Natural killer cell (primary cell): ENCODE data around the gene VEPH1. TPM values are rescaled to one million over a fixed set of nuclear protein-coding genes. Genes with fewer than 3 reads are reported as not detected.

Experiments
- ATAC-seq, 3 donors: fragments of 150-1000 bp in 2 of 3; fragments of 200-7000 bp in 1 of 3; cut with Tn5 transposase; 1 replicate in 1 of 3; 2 replicates in 2 of 3; pipeline ENCODE4 v1.10.0; 2021; ENCODE audit warnings: mild to moderate bottlenecking in 2 of 3, moderate library complexity in 2 of 3
- DNase-seq, 2 donors: peaks; one replicate each; pipeline versions ENCODE4 v3.0.0 to v3.0.0-alpha.2; 2013 to 2021; ENCODE audit warnings: mixed read lengths in 1 of 2
- H3K27ac ChIP-seq: one replicate; pipeline ENCODE4 v1.5.1; 2013; ENCODE audit warnings: mild to moderate bottlenecking, low read length
- H3K27me3 ChIP-seq: one replicate; pipeline ENCODE4 v1.6.1; 2013; ENCODE audit warnings: low read length; ENCODE audit not compliant: control insufficient read depth, insufficient read depth
- H3K36me3 ChIP-seq: one replicate; pipeline ENCODE4 v1.6.1; 2013; ENCODE audit warnings: low read length; ENCODE audit not compliant: control insufficient read depth, insufficient read depth
- H3K4me1 ChIP-seq: one replicate; pipeline ENCODE4 v1.6.1; 2013; ENCODE audit warnings: low read length; ENCODE audit not compliant: control insufficient read depth, insufficient read depth
- H3K4me3 ChIP-seq: one replicate; pipeline ENCODE4 v1.5.1; 2013; ENCODE audit warnings: low read length
- H3K9me3 ChIP-seq: one replicate; pipeline ENCODE4 v1.6.1; 2013; ENCODE audit warnings: low read length; ENCODE audit not compliant: control insufficient read depth, insufficient read depth
- H3K27ac Mint-ChIP-seq, 2 donors: one replicate each; pipeline ENCODE4 v1.8.0; 2022; ENCODE audit warnings: mild to moderate bottlenecking in 2 of 2, mixed read lengths in 2 of 2, moderate library complexity in 1 of 2
- H3K27me3 Mint-ChIP-seq, 2 donors: one replicate each; pipeline ENCODE4 v1.8.0; 2022; ENCODE audit warnings: low read depth in 2 of 2, mixed read lengths in 2 of 2
- H3K36me3 Mint-ChIP-seq: one replicate; pipeline ENCODE4 v1.8.0; 2022; ENCODE audit warnings: mixed read lengths
- H3K4me1 Mint-ChIP-seq, 2 donors: one replicate each; pipeline ENCODE4 v1.8.0; 2022; ENCODE audit warnings: mixed read lengths in 2 of 2
- H3K4me3 Mint-ChIP-seq: one replicate; pipeline ENCODE4 v1.8.0; 2022; ENCODE audit warnings: mild to moderate bottlenecking, moderate library complexity, mixed read lengths
- H3K9me3 Mint-ChIP-seq, 2 donors: one replicate each; pipeline ENCODE4 v1.8.0; 2022; ENCODE audit warnings: mixed read lengths in 2 of 2
- CTCF ChIP-seq: fragments of 200-600 bp; IDR thresholded peaks from one replicate; pipeline ENCODE4 v1.8.0; 2022; ENCODE audit warnings: antibody characterized with exemption
- WGBS: methylation state at CpG from one replicate; pipeline ENCODE4 v1.1.7; 2013; ENCODE audit warnings: missing lambda C conversion rate; ENCODE audit not compliant: insufficient coverage; 5-methylcytosine and 5-hydroxymethylcytosine counted together
- intact Hi-C: fragments of 100-400 bp; cut with micrococcal nuclease; formaldehyde crosslinking; loops from one replicate; pipeline ENCODE4 v1.14.2; 2022
- total RNA-seq, 4 donors: library from RNA; stranded (reverse); fragments of 120-200 nt in 1 of 4; gene quantifications; one replicate each; pipeline versions ENCODE4 v1.2.3 to v1.2.4, GENCODE V29; 2013 to 2022

VEPH1 gene
- total RNA-seq, 3 donors from 2014 or later (not counting 1 experiment from before 2014, with no cell fraction given) = 0.41 to 1.3 (median 0.60) TPM

- Mint-ChIP-seq H3K27ac (no peak overlapping the region), H3K4me3 (no peak overlapping the region), H3K36me3 (no peaks in the 10 kb centered on the region), H3K9me3 (no peaks in the 10 kb centered on the region), H3K4me1 (no peaks in the 10 kb centered on the region), H3K27me3 (no peaks in the 10 kb centered on the region)
- TF ChIP-seq CTCF = no peak
- H3K27me3 ChIP-seq = no peaks in the 10 kb centered on the region
- intact Hi-C loops = no loop called here
- WGBS = 93% methylated on average over 1 of the region's 1 CpG
- no peaks in the 10 kb centered on the region for H3K9me3 ChIP-seq
- DNase-seq (no peak), ATAC-seq (no peak)
- H3K36me3 ChIP-seq = no peaks in the 10 kb centered on the region
- H3K4me3 ChIP-seq = no peak overlapping the region
- H3K4me1 ChIP-seq = no peaks in the 10 kb centered on the region
- no peak overlapping the region for H3K27ac ChIP-seq
Measured at GRCh38 chr3:157255797-157256196, 247.4 kb downstream of the VEPH1 start.

- 99% methylated on average over 3 of the region's 3 CpGs for WGBS
- no peaks in the 10 kb centered on the region for H3K4me1 ChIP-seq
- ATAC-seq (no peak), DNase-seq (no peak)
- no peaks in the 10 kb centered on the region for H3K27me3 ChIP-seq
- no peaks in the 10 kb centered on the region for H3K36me3 ChIP-seq
- no peaks in the 10 kb centered on the region for H3K27me3 Mint-ChIP-seq
- H3K4me3 ChIP-seq = no peak overlapping the region
- intact Hi-C loops = no loop called here
- no peaks in the 10 kb centered on the region for H3K9me3 ChIP-seq
- H3K27ac ChIP-seq = no peak overlapping the region
- H3K27ac Mint-ChIP-seq = no peak overlapping the region
- H3K4me1 Mint-ChIP-seq = no peaks in the 10 kb centered on the region
- H3K36me3 Mint-ChIP-seq = no peaks in the 10 kb centered on the region
- TF ChIP-seq CTCF = no peak
- no peaks in the 10 kb centered on the region for H3K9me3 Mint-ChIP-seq
- H3K4me3 Mint-ChIP-seq = no peak overlapping the region
Measured at GRCh38 chr3:157251685-157252084, 251.5 kb downstream of the VEPH1 start.

- Histone ChIP-seq H3K9me3 (no peaks in the 10 kb centered on the region), H3K4me1 (no peaks in the 10 kb centered on the region), H3K4me3 (no peak overlapping the region), H3K27me3 (no peaks in the 10 kb centered on the region), H3K36me3 (no peaks in the 10 kb centered on the region), H3K27ac (no peak overlapping the region)
- Mint-ChIP-seq H3K4me3 (no peak overlapping the region), H3K27me3 (no peaks in the 10 kb centered on the region), H3K36me3 (no peaks in the 10 kb centered on the region), H3K4me1 (no peaks in the 10 kb centered on the region), H3K27ac (no peak overlapping the region), H3K9me3 (no peaks in the 10 kb centered on the region)
- TF ChIP-seq CTCF = no peak
- WGBS = 97% methylated on average over 5 of the region's 5 CpGs
- intact Hi-C loops = no loop called here
- no peak for ATAC-seq
- DNase-seq = no peak
Measured at GRCh38 chr3:157249606-157250005, 253.6 kb downstream of the VEPH1 start.

- no peak for TF ChIP-seq CTCF
- H3K27ac Mint-ChIP-seq = no peak overlapping the region
- H3K9me3 Mint-ChIP-seq = no peaks in the 10 kb centered on the region
- Histone ChIP-seq H3K36me3 (no peaks in the 10 kb centered on the region), H3K4me1 (no peaks in the 10 kb centered on the region), H3K4me3 (no peak overlapping the region), H3K27me3 (no peaks in the 10 kb centered on the region), H3K9me3 (no peaks in the 10 kb centered on the region), H3K27ac (no peak overlapping the region)
- 66% methylated on average over 5 of the region's 5 CpGs for WGBS
- DNase-seq (no peak), ATAC-seq (no peak)
- H3K36me3 Mint-ChIP-seq = no peaks in the 10 kb centered on the region
- intact Hi-C loops = no loop called here
- no peak overlapping the region for H3K4me3 Mint-ChIP-seq
- no peaks in the 10 kb centered on the region for H3K4me1 Mint-ChIP-seq
- H3K27me3 Mint-ChIP-seq = no peaks in the 10 kb centered on the region
Measured at GRCh38 chr3:157248590-157249422, 254.4 kb downstream of the VEPH1 start.
